H1 (cell line): ENCODE data around the gene OR7A10. TPM values are rescaled to one million over a fixed set of nuclear protein-coding genes. Genes with fewer than 3 reads are reported as not detected.

Experiments
- CTCF ChIA-PET: fragments of 300-600 bp; sonication (Branson Sonifier 250); formaldehyde crosslinking; loops from one replicate; lab custom pipeline; 2021; ENCODE audit not compliant: partially characterized antibody; lab: Charles Lee
- POLR2A ChIA-PET: fragments of 300-600 bp; sonication (Branson Sonifier 250); formaldehyde crosslinking; loops from one replicate; lab custom pipeline; 2021; ENCODE audit warnings: inconsistent platforms; ENCODE audit not compliant: partially characterized antibody; lab: Charles Lee
- DNase-seq, 2 experiments: peaks; one replicate each; pipeline versions ENCODE4 v3.0.0 to v3.0.0-alpha.2; 2010 to 2022; ENCODE audit warnings: low spot score in 2 of 2, low read depth in 1 of 2, mixed read lengths in 1 of 2
- FAIRE-seq: peaks from 2 replicates; lab custom pipeline; 2011; peaks lifted over from hg19 to GRCh38; lab: Jason Lieb, UNC
- H2AFZ ChIP-seq: 2 replicates; pipeline ENCODE4 v1.8.1; 2012; ENCODE audit warnings: low read length, inconsistent platforms
- H2AK5ac ChIP-seq: 2 replicates; pipeline ENCODE4 v1.6.1; 2013; ENCODE audit warnings: low read depth, low read length
- H2BK120ac ChIP-seq: replicated peaks from 2 replicates; pipeline ENCODE3; 2013; ENCODE audit warnings: low read depth, low read length, inconsistent platforms
- H2BK12ac ChIP-seq: 2 replicates; pipeline ENCODE4 v1.6.1; 2013; ENCODE audit warnings: low read depth, low read length
- H2BK15ac ChIP-seq: 2 replicates; pipeline ENCODE4 v1.6.1; 2013; ENCODE audit warnings: low read length
- H2BK20ac ChIP-seq: 2 replicates; pipeline ENCODE4 v1.6.1; 2013; ENCODE audit warnings: low read length
- H2BK5ac ChIP-seq: 2 replicates; pipeline ENCODE4 v1.6.1; 2013; ENCODE audit warnings: low read depth, low read length
- H3K14ac ChIP-seq: 2 replicates; pipeline ENCODE4 v1.6.1; 2013; ENCODE audit warnings: inconsistent platforms; ENCODE audit not compliant: insufficient read length
- H3K18ac ChIP-seq: 2 replicates; pipeline ENCODE4 v1.6.1; 2013; ENCODE audit warnings: low read length; ENCODE audit errors: extremely low read depth
- H3K23ac ChIP-seq: 2 replicates; pipeline ENCODE4 v1.6.1; 2013; ENCODE audit warnings: inconsistent platforms; ENCODE audit not compliant: insufficient read length
- H3K23me2 ChIP-seq: 2 replicates; pipeline ENCODE4 v1.6.1; 2013; ENCODE audit warnings: low read depth, low read length
- H3K27ac ChIP-seq: 2 replicates; pipeline ENCODE4 v1.6.1; 2011; ENCODE audit warnings: low read depth, low read length, inconsistent platforms
- H3K27me3 ChIP-seq, 4 experiments: replicated peaks in 1 of 4; 1 replicate in 1 of 4; 2 replicates in 3 of 4; pipeline versions ENCODE4 v1.6.1 to v1.8.1; 2011 to 2013; ENCODE audit warnings: low read length in 3 of 4, mild to moderate bottlenecking in 3 of 4, inconsistent platforms in 2 of 4, mixed read lengths in 2 of 4, moderate library complexity in 1 of 4; ENCODE audit not compliant: control insufficient read depth in 3 of 4, insufficient read depth in 3 of 4; ENCODE audit errors: extremely low read depth in 1 of 4
- H3K36me3 ChIP-seq, 4 experiments: 2 replicates each; pipeline versions ENCODE4 v1.6.1 to v1.8.1; 2011 to 2013; ENCODE audit warnings: mild to moderate bottlenecking in 4 of 4, low read length in 3 of 4, moderate library complexity in 2 of 4, control low read depth in 1 of 4, inconsistent platforms in 1 of 4; ENCODE audit not compliant: insufficient read depth in 4 of 4, control insufficient read depth in 2 of 4
- H3K4ac ChIP-seq: replicated peaks from 2 replicates; pipeline ENCODE3; 2013; ENCODE audit warnings: low read length, low read depth, mixed read lengths, inconsistent platforms; ENCODE audit not compliant: insufficient read length
- H3K4me1 ChIP-seq, 4 experiments: replicated peaks in 1 of 4; 1 replicate in 1 of 4; 2 replicates in 3 of 4; pipeline versions ENCODE4 v1.6.1 to v1.8.1; 2011 to 2013; ENCODE audit warnings: low read length in 3 of 4, inconsistent platforms in 2 of 4, mixed read lengths in 1 of 4; ENCODE audit not compliant: insufficient read depth in 4 of 4, control insufficient read depth in 3 of 4
- H3K4me2 ChIP-seq, 2 experiments: 2 replicates each; pipeline versions ENCODE4 v1.6.1 to v1.8.1; 2011 to 2013; ENCODE audit warnings: low read depth in 2 of 2, low read length in 2 of 2, control low read depth in 1 of 2, inconsistent platforms in 1 of 2, mild to moderate bottlenecking in 1 of 2; ENCODE audit not compliant: insufficient read depth in 1 of 2
- H3K4me3 ChIP-seq, 4 experiments: fragments of 200-600, 300-600 bp in 1 of 4; sonication (generic), shearing (Covaris generic), sonication (Bioruptor Twin) in 1 of 4; 2 replicates each; pipeline versions ENCODE4 v1.5.1 to v1.8.1; 2011 to 2016; ENCODE audit warnings: low read length in 4 of 4, low read depth in 3 of 4, control low read depth in 2 of 4, inconsistent platforms in 2 of 4, mild to moderate bottlenecking in 2 of 4, mixed read lengths in 1 of 4, moderate library complexity in 1 of 4; ENCODE audit not compliant: insufficient read depth in 2 of 4; ENCODE audit errors: extremely low read depth in 1 of 4
- H3K56ac ChIP-seq: replicated peaks from 2 replicates; pipeline ENCODE3; 2013; ENCODE audit warnings: low read depth, mild to moderate bottlenecking, mixed read lengths, low read length, inconsistent platforms; ENCODE audit not compliant: insufficient read length
- H3K79me1 ChIP-seq: 2 replicates; pipeline ENCODE4 v1.6.1; 2013; ENCODE audit warnings: low read depth, low read length, control low read depth
- H3K79me2 ChIP-seq, 2 experiments: 2 replicates each; pipeline versions ENCODE4 v1.6.1 to v1.8.1; 2012 to 2013; ENCODE audit warnings: low read length in 2 of 2, mild to moderate bottlenecking in 2 of 2, inconsistent platforms in 1 of 2; ENCODE audit not compliant: insufficient read depth in 2 of 2, control insufficient read depth in 1 of 2
- H3K9ac ChIP-seq, 4 experiments: replicated peaks in 1 of 4; 1 replicate in 1 of 4; 2 replicates in 3 of 4; pipeline versions ENCODE4 v1.6.1 to v1.8.1; 2011 to 2013; ENCODE audit warnings: low read depth in 3 of 4, low read length in 3 of 4, control low read depth in 2 of 4, mild to moderate bottlenecking in 2 of 4, moderate library complexity in 2 of 4, inconsistent platforms in 1 of 4; ENCODE audit errors: extremely low read depth in 1 of 4
- H3K9me3 ChIP-seq, 2 experiments: 2 replicates each; pipeline versions ENCODE4 v1.6.1 to v1.8.1; 2012 to 2013; ENCODE audit warnings: mild to moderate bottlenecking in 2 of 2, moderate library complexity in 2 of 2, control low read depth in 1 of 2, inconsistent platforms in 1 of 2, low read depth in 1 of 2, low read length in 1 of 2, mixed read lengths in 1 of 2; ENCODE audit not compliant: insufficient read depth in 2 of 2
- H4K20me1 ChIP-seq, 2 experiments: replicated peaks in 1 of 2; 2 replicates each; pipeline versions ENCODE3 to v1.8.1; 2011 to 2013; ENCODE audit warnings: inconsistent platforms in 2 of 2, low read length in 2 of 2, mild to moderate bottlenecking in 1 of 2; ENCODE audit not compliant: insufficient read depth in 2 of 2, control insufficient read depth in 1 of 2
- H4K5ac ChIP-seq: 2 replicates; pipeline ENCODE4 v1.6.1; 2013; ENCODE audit warnings: low read length, low read depth, mixed read lengths, inconsistent platforms; ENCODE audit not compliant: insufficient read length
- H4K8ac ChIP-seq: 2 replicates; pipeline ENCODE4 v1.8.0; 2013; ENCODE audit warnings: mild to moderate bottlenecking, moderate library complexity, low read length, inconsistent platforms; ENCODE audit not compliant: insufficient read depth; ENCODE audit errors: extremely low read depth
- H4K91ac ChIP-seq: replicated peaks from 2 replicates; pipeline ENCODE3; 2013; ENCODE audit warnings: low read length, mixed read lengths, inconsistent platforms; ENCODE audit not compliant: insufficient read length
- EP300 ChIP-seq, 2 experiments: IDR thresholded peaks; 1 replicate in 1 of 2; 2 replicates in 1 of 2; pipeline ENCODE4 v1.6.1; 2011 to 2012; ENCODE audit warnings: low read depth in 2 of 2, low read length in 2 of 2, mild to moderate bottlenecking in 2 of 2, borderline replicate concordance in 1 of 2, inconsistent platforms in 1 of 2, moderate library complexity in 1 of 2
- KDM4A ChIP-seq: IDR thresholded peaks from one replicate; pipeline ENCODE4 v1.7.1; 2012; ENCODE audit warnings: low read depth, mild to moderate bottlenecking, moderate library complexity, low read length, inconsistent platforms; ENCODE audit not compliant: severe bottlenecking
- KDM5A ChIP-seq: fragments of 200-600 bp; IDR thresholded peaks from 2 replicates; pipeline ENCODE4 v1.7.1; 2012; ENCODE audit warnings: mild to moderate bottlenecking, low read length, inconsistent platforms, mixed read lengths
- POU5F1 ChIP-seq: IDR thresholded peaks from 2 replicates; pipeline ENCODE4 v1.6.1; 2011; ENCODE audit warnings: low read depth, mild to moderate bottlenecking, low read length, moderate library complexity
- SIX5 ChIP-seq: IDR thresholded peaks from 2 replicates; pipeline ENCODE4 v1.6.1; 2011; ENCODE audit warnings: mild to moderate bottlenecking, low read depth, low read length
- SP4 ChIP-seq: IDR thresholded peaks from 2 replicates; pipeline ENCODE4 v1.6.1; 2012; ENCODE audit warnings: low read length, inconsistent platforms
- SRF ChIP-seq: IDR thresholded peaks from 2 replicates; pipeline ENCODE4 v1.6.1; 2011; ENCODE audit warnings: mild to moderate bottlenecking, low read depth, low read length, moderate library complexity
- TAF7 ChIP-seq: optimal IDR thresholded peaks from 2 replicates; pipeline ENCODE3; 2011; ENCODE audit warnings: low read depth, mild to moderate bottlenecking, inconsistent platforms, low read length, moderate library complexity, borderline replicate concordance
- TEAD4 ChIP-seq: IDR thresholded peaks from 2 replicates; pipeline ENCODE4 v1.6.1; 2012; ENCODE audit warnings: low read depth, low read length, inconsistent platforms, mixed read lengths
- WGBS, 2 experiments: shearing (Covaris generic) in 1 of 2; methylation state at CpG; one replicate each; pipeline versions ENCODE4 v1.1.6 to v1.1.7; 2013 to 2015; ENCODE audit warnings: low lambda C conversion rate in 2 of 2, mixed read lengths in 2 of 2, inconsistent platforms in 1 of 2, low coverage in 1 of 2, missing lambda C conversion rate in 1 of 2; ENCODE audit not compliant: insufficient replicate concordance in 2 of 2, insufficient coverage in 1 of 2, insufficient read length in 1 of 2; ENCODE audit errors: extremely low coverage in 1 of 2, missing lambda C conversion rate in 1 of 2; 5-methylcytosine and 5-hydroxymethylcytosine counted together
- polyA plus RNA-seq, 7 experiments: library from polyadenylated mRNA; depleted of rRNA in 3 of 7; stranded (reverse) in 5 of 7; unstranded in 2 of 7; fragments of >200 nt in 5 of 7; fragments of 200-250 nt in 2 of 7; gene quantifications; 1 replicate in 5 of 7; 2 replicates in 1 of 7; 4 replicates in 1 of 7; pipeline versions ENCODE4 v1.2.1 to v1.2.3, GENCODE V29; 2011 to 2013; ENCODE audit warnings: missing spikeins in 2 of 7, mixed read lengths in 2 of 7
- total RNA-seq: library from RNA; stranded (reverse); fragmentation: NEBNext Ultra II Directional; extraction: Animal tissue kit (Norgen Biotek cat#: 25700); gene quantifications from 2 replicates; pipeline ENCODE4 v1.2.1, GENCODE V29; 2021
- TF ChIP-seq, protein P1 (sequence below): IDR thresholded peaks from 2 replicates; pipeline ENCODE4 v1.6.1; 2011; ENCODE audit warnings: low read length, improper control_type of control experiment
- TF ChIP-seq, protein P2 (sequence below): IDR thresholded peaks from 2 replicates; pipeline ENCODE4 v1.6.1; 2012; ENCODE audit warnings: inconsistent platforms

OR7A10 gene
- total and polyA plus RNA-seq, 2 of the 8 experiments (the other 6 are each of a cell fraction or from before 2014, with no cell fraction given): not detected

DNA sequence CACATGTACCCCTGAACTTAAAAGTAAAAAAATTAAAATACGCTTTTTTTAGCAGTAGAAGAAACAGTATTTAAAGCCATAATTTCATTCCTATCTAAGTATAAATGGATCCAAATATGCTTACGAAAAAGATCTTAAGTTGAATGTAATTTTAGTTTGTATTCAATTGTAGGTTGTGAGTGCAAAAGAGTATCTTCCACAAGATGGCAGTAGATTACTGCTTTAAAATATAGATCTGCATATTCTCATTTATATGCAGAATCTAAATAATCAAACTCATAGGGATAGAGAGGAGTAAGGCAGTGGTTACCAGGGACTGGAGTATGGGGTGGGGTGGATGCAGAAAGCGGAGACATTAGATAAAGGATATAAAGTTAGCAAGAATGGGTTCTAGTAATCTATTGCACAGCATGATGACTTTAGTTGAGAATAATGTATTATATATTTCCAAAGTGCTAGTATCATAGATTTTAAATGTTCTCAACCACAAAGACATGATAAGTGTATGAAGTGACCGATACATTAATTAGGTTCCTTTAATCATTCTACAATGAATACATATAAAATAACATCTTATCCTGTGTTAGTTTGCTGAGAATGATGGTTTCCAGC is 23.0 kb upstream of the OR7A10 start:
- Histone ChIP-seq H3K4ac (no peak overlapping the region), H2BK15ac (no peak overlapping the region), H3K18ac (no peak overlapping the region), H3K4me1 (no peaks in the 10 kb centered on the region), H3K27ac (no peak overlapping the region), H2AFZ (no peak overlapping the region), H4K8ac (no peak overlapping the region), H2BK12ac (no peak overlapping the region), H4K91ac (no peak overlapping the region), H2BK120ac (no peak overlapping the region), H3K79me2 (no peaks in the 10 kb centered on the region), H3K27me3 (no peaks in the 10 kb centered on the region), H3K4me2 (no peak overlapping the region), H3K23ac (no peak overlapping the region), H3K9ac (no peak overlapping the region), H3K23me2 (no peaks in the 10 kb centered on the region; the same call in 1 of the 2 replicates), H2AK5ac (no peak overlapping the region), H3K56ac (no peak overlapping the region), H3K36me3 (no peaks in the 10 kb centered on the region), H2BK20ac (no peak overlapping the region), H4K5ac (no peak overlapping the region), H3K4me3 (no peak overlapping the region), H4K20me1 (no peaks in the 10 kb centered on the region), H3K9me3 (peaks cover 35 to 53% of the 10 kb centered on the region in 2 experiments), H2BK5ac (no peak overlapping the region), H3K79me1 (no peaks in the 10 kb centered on the region), H3K14ac (no peak overlapping the region)
- 84% methylated on average over 4 of the region's 4 CpGs; no CpG with 5 or more reads in 1 of the 2 experiments for WGBS, 2 experiments
- POLR2A ChIA-PET: no interaction called here
- DNase-seq (no peak), FAIRE-seq (no peak)
- CTCF ChIA-PET: interaction anchor here (0.6 kb wide), 1 partner anchor 277 kb away, joined by 3 read pairs; no protein-coding TSS in a partner anchor
- TF ChIP-seq KDM5A (no peak), EP300 (IDR thresholded peaks at IDR 0.05; ENCODE audit: borderline replicate concordance in 1 of 2, low read depth in 2 of 2, low read length in 2 of 2) (no peak), SRF (no peak), POU5F1 (no peak), SIX5 (no peak), TEAD4 (no peak), TAF7 (no peak), KDM4A (no peak), SP4 (no peak)
- TF ChIP-seq, protein P1, sequence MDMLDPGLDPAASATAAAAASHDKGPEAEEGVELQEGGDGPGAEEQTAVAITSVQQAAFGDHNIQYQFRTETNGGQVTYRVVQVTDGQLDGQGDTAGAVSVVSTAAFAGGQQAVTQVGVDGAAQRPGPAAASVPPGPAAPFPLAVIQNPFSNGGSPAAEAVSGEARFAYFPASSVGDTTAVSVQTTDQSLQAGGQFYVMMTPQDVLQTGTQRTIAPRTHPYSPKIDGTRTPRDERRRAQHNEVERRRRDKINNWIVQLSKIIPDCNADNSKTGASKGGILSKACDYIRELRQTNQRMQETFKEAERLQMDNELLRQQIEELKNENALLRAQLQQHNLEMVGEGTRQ: no peak
- TF ChIP-seq, protein P2, sequence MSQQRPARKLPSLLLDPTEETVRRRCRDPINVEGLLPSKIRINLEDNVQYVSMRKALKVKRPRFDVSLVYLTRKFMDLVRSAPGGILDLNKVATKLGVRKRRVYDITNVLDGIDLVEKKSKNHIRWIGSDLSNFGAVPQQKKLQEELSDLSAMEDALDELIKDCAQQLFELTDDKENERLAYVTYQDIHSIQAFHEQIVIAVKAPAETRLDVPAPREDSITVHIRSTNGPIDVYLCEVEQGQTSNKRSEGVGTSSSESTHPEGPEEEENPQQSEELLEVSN: no peak
